Fibroblast of the aortic adventitia (primary cell): ENCODE measurements around the gene XPNPEP1. TPM values are rescaled to one million over a fixed set of nuclear protein-coding genes. Genes with fewer than 3 reads are reported as not detected.

Experiments used
- DNase-seq: peaks from one replicate; pipeline ENCODE4 v3.0.0-alpha.2; 2010; ENCODE audit warnings: low read depth
- H3K4me3 ChIP-seq: 2 replicates; pipeline ENCODE4 v1.5.1; 2011; ENCODE audit warnings: low read depth, mild to moderate bottlenecking, control low read depth, low read length, moderate library complexity
- total RNA-seq: library from RNA; depleted of rRNA; stranded (reverse); fragments of >200 nt; gene quantifications from 2 replicates; pipeline ENCODE4 v1.2.3, GENCODE V29; 2012; ENCODE audit warnings: low replicate concordance
- TF ChIP-seq, protein P1 (sequence below): IDR thresholded peaks from 2 replicates; pipeline ENCODE4 v1.5.1; 2011; ENCODE audit warnings: mild to moderate bottlenecking, low read length, control low read depth, inconsistent platforms; ENCODE audit not compliant: insufficient read depth

Gene XPNPEP1
- total RNA-seq, 1 donor: 103 TPM

DNA sequence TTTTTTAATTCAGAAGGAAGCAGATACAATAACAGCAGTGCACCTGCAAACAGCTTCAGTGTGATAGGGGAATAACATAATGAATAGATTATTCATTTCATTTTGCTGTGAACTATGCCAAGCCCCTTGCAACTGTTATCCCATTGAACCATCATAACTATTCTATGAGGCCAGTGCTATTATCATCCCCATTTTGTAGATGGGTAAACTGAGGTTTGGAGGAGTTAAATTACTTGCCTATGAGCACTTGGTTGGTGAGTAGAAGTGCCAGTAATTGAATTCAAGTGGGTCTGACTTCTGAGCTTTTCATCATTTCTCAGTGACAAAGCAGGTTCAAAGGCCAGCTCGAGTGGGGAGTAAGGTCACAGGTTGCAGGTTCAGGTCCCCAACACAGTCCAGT, 16.8 kb upstream of the XPNPEP1 start:
- DNase-seq: no peak
- H3K4me3 ChIP-seq: no peak overlapping the region
- TF ChIP-seq, protein P1, sequence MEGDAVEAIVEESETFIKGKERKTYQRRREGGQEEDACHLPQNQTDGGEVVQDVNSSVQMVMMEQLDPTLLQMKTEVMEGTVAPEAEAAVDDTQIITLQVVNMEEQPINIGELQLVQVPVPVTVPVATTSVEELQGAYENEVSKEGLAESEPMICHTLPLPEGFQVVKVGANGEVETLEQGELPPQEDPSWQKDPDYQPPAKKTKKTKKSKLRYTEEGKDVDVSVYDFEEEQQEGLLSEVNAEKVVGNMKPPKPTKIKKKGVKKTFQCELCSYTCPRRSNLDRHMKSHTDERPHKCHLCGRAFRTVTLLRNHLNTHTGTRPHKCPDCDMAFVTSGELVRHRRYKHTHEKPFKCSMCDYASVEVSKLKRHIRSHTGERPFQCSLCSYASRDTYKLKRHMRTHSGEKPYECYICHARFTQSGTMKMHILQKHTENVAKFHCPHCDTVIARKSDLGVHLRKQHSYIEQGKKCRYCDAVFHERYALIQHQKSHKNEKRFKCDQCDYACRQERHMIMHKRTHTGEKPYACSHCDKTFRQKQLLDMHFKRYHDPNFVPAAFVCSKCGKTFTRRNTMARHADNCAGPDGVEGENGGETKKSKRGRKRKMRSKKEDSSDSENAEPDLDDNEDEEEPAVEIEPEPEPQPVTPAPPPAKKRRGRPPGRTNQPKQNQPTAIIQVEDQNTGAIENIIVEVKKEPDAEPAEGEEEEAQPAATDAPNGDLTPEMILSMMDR: no peak

DNA sequence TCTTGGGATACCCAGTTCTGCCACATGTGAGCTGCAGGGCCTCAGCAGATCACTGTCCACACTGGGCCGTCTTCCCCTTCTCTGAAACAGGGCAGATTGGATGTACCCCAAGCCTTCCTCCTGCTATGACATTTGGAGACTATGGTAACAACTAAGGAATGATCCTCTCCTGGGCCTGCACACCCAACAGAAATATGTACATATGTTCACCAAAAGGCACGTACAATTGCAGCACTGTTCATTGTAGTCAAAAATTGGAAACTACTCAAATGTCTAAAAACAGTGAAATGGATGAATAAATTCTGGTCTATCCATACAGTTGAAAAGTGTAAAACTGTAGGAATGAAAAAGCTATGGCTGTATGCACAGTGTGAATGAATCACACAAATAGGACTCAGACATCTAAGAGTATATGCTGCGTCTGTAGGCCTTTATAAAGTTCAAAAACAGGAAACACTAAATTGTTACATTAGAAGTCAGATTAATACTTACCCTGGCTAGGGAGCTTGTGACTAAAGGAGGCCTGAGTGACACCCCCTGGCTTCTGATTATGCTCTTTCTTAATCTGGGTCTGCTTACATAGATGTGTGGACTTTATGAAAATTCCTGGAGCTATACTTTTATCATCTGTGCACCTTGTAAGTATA, 16.1 kb upstream of the XPNPEP1 start:
- TF ChIP-seq, protein P1: no peak
- H3K4me3 ChIP-seq: no peak overlapping the region
- DNase-seq: peak; percentile 58

- H3K4me3 ChIP-seq: no peak overlapping the region
- TF ChIP-seq, protein P1: no peak
- DNase-seq: no peak
Observed at GRCh38 chr10:109937460-109938065, 14.3 kb upstream of the XPNPEP1 start.

- H3K4me3 ChIP-seq: no peak overlapping the region
- TF ChIP-seq, protein P1: no peak
- peak; percentile 79 for DNase-seq
Observed at GRCh38 chr10:109934958-109935793, 11.9 kb upstream of the XPNPEP1 start.

GRCh38 chr10:109933984-109934565, 10.8 kb upstream of the XPNPEP1 start:
- DNase-seq: no peak
- no peak overlapping the region for H3K4me3 ChIP-seq
- TF ChIP-seq, protein P1: no peak

GRCh38 chr10:109932968-109933367, 9.7 kb upstream of the XPNPEP1 start:
- no peak overlapping the region for H3K4me3 ChIP-seq
- TF ChIP-seq, protein P1: no peak
- DNase-seq: no peak
